HUES64 (cell line): ENCODE measurements around the gene SV2B.

ENCODE experiments used
- H3K27ac ChIP-seq: 2 replicates; pipeline ENCODE4 v1.7.0; 2013; ENCODE audit warnings: low read depth, low read length, inconsistent platforms
- H3K27me3 ChIP-seq: 2 replicates; pipeline ENCODE4 v1.6.1; 2013; ENCODE audit warnings: mild to moderate bottlenecking, low read length; ENCODE audit not compliant: insufficient read depth
- H3K36me3 ChIP-seq: 2 replicates; pipeline ENCODE4 v1.6.1; 2013; ENCODE audit warnings: mild to moderate bottlenecking, low read length; ENCODE audit not compliant: insufficient read depth
- H3K4me1 ChIP-seq: 2 replicates; pipeline ENCODE4 v1.6.1; 2013; ENCODE audit warnings: mild to moderate bottlenecking, low read length, moderate library complexity; ENCODE audit not compliant: insufficient read depth
- H3K4me3 ChIP-seq: 2 replicates; pipeline ENCODE4 v1.5.1; 2013; ENCODE audit warnings: mild to moderate bottlenecking, low read length, moderate library complexity
- H3K9ac ChIP-seq: 2 replicates; pipeline ENCODE4 v1.6.1; 2013; ENCODE audit warnings: mild to moderate bottlenecking, low read depth, low read length
- H3K9me3 ChIP-seq: 2 replicates; pipeline ENCODE4 v1.6.1; 2013; ENCODE audit warnings: low read depth, low read length; ENCODE audit not compliant: insufficient read depth
- WGBS: fragments of 150-250, 120-280 bp; methylation state at CpG from one replicate; pipeline ENCODE4 v1.1.7; 2013; ENCODE audit warnings: missing lambda C conversion rate; 5-methylcytosine and 5-hydroxymethylcytosine counted together

The SV2B gene

DNA sequence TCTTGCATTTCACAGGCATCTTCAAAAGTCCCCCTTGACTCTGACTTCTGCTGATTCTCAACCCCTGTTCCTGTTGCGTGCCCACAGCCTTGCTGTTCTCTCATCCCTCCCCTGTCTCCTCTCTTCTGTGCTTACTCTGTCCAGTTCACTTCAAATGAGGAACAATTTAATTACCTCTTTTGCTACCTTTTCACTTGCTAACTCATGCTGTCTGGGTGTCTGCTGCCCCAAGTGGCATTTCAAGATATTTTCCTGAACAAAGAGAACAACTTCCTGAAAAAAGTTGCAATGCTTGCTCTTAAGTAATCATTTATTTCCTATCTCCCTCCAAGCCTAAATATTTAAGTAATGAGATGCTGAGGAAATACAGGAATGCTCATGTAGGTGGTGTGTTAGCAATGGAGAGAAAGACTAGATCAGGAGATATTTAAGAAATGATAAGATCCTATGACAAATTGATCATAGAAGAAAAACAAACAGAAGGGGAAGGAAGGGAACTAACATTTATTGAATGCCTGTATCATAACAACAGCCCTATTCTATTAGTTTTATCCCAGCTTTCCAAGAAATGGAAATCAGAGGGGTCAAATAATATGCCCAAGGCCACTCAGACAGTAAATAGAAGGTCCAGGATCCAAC is 42.2 kb downstream of the SV2B start:
- Histone ChIP-seq H3K36me3 (no peaks in the 10 kb centered on the region), H3K27ac (no peak overlapping the region), H3K4me3 (no peak overlapping the region), H3K9ac (no peak overlapping the region), H3K27me3 (no peaks in the 10 kb centered on the region), H3K9me3 (no peaks in the 10 kb centered on the region), H3K4me1 (no peaks in the 10 kb centered on the region)
- 79% methylated on average over 1 of the region's 1 CpG for WGBS

DNA sequence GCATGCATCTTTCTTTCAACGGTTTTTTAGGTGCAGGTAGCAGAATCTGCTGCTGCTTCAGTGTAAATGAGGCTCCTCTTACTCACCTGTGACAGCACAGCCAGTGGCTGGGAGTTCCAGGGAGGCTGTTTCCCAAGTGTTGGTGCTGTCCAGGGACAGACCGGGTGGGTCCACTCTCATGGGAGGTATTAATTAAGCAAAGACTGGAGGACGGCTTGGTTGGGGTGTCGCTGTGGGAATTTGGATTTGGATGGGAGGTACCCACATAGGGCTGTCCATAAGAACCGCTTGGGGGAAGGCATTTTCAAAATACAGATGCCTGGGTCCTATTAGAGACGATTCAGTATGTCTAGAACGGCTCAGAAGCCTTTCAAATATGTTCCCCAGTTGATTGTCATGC is 42.9 kb downstream of the SV2B start:
- H3K4me3 ChIP-seq: no peak overlapping the region
- no peaks in the 10 kb centered on the region for H3K9me3 ChIP-seq
- no peaks in the 10 kb centered on the region for H3K27me3 ChIP-seq
- H3K27ac ChIP-seq: no peak overlapping the region
- H3K4me1 ChIP-seq: no peaks in the 10 kb centered on the region
- no peak overlapping the region for H3K9ac ChIP-seq
- H3K36me3 ChIP-seq: no peaks in the 10 kb centered on the region
- 83% methylated on average over 7 of the region's 7 CpGs for WGBS

DNA sequence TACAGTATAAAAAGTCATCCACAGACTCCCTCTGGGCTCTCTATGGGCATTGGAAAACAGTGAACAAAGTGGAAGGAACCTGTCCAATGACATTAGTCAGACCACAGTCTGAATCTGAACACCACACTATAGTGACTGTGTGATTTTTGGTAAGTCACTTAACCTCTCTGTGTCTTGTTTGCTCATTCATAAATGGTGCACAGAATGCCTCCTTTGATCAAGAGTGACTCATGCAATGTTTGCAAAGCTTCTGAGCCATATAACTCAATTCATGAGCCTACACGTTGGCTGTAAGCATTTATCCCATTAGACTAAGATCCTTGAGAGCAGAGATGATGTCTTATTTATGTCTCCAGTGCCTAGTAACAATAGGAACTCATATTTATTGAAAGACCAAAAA is 46.7 kb downstream of the SV2B start:
- WGBS: 73% methylated on average over 1 of the region's 1 CpG
- no peaks in the 10 kb centered on the region for H3K36me3 ChIP-seq
- no peak overlapping the region for H3K4me3 ChIP-seq
- no peaks in the 10 kb centered on the region for H3K9me3 ChIP-seq
- no peak overlapping the region for H3K9ac ChIP-seq
- no peaks in the 10 kb centered on the region for H3K4me1 ChIP-seq
- H3K27ac ChIP-seq: no peak overlapping the region
- H3K27me3 ChIP-seq: no peaks in the 10 kb centered on the region

DNA sequence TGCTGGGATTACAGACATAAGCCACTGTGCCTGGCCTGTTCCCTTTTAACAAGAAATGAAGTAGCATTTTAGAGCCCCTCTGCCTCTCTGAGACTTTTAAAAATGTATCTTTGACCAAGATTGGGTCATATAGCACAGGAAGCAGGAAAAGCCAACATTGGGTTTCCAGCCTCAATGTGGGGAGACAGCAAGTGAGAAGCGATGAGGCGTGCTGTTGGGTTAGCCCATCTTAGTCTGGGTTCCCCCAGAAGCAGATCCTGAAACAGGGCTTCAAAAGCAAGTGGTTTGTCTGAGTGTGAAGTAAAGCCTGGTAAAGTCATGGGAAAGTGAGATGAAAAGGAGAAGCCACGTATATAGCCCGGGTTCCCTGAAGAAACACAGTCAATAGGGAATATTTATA is 48.2 kb downstream of the SV2B start:
- WGBS: 98% methylated on average over 2 of the region's 4 CpGs
- H3K27ac ChIP-seq: no peak overlapping the region

DNA sequence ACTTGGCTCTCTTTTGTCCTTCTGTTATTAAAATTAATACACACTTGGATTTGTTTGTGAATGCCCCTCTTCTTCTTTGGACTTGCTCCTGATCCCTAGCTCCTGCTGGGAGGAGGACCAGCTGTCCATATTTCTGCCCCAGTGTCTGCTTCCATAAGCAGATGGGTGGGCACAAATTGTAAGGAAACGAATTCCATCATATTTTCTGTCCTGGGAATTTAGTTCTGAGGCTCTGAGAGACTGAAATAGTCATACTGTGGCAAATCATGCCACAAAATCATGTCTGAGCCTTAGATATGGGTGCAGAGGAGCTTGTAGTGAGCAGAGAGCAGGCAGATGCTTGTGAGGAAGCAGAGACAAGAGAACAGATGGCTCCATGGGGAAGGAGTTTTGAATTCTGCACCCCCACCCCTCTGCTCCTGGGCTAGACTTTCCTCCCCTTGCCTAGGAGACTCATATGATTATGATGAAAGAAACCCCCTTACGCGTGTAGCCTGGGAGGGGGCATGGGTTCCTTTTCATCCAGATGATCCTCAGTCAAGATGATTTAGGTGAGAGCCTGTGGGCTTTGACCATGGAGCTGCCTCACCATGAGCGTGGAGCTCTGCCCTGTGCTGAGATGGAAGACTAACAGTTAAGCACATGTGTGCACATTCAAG is 50.6 kb downstream of the SV2B start:
- WGBS: 81% methylated on average over 4 of the region's 4 CpGs

More for the DNA sequence above, 48.2 kb downstream of the SV2B start:
- Histone ChIP-seq H3K9me3 (no peaks in the 10 kb centered on the region), H3K27me3 (no peaks in the 10 kb centered on the region), H3K4me1 (no peaks in the 10 kb centered on the region), H3K9ac (no peak overlapping the region), H3K4me3 (no peak overlapping the region), H3K36me3 (no peaks in the 10 kb centered on the region)

DNA sequence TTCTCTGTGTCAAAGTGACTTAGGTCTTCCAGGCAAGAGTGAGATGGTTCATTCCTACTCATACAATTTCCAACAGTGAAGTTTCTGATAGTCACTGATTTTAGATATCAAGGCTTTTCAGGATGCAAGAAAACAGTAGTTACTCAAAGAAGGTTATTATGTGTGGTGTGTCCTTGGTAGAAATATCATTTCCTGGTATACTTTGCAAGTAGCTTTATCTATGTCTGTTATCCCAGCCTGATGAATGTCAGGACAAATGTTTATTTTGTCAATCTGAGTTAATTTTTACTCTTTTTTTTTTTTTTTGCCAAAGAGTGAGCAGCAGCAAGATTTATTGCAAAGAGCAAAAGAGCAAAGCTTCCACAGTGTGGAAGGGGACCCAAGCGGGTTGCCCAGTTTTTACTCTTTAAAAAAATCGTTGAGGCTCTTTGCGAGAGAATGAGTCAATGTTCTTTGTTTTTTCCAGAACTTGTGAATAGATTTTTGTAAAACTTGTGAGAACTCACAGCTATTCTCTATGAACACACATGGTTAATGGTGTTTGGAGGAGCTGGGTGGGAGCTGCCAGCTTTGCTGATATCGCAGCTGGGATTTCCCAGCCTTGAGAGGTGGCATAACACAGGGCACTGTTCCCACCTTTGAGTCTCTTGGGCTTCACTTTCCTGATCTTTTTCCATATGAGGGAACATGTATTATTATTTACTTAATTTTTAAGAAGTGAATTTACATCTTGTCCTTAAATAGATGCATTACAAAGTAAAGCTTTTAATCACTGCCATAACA is 51.9 kb downstream of the SV2B start:
- Histone ChIP-seq H3K4me1 (no peaks in the 10 kb centered on the region), H3K9ac (no peak overlapping the region), H3K36me3 (no peaks in the 10 kb centered on the region), H3K9me3 (no peaks in the 10 kb centered on the region), H3K27ac (no peak overlapping the region), H3K27me3 (no peaks in the 10 kb centered on the region), H3K4me3 (no peak overlapping the region)
- WGBS: 89% methylated on average over 4 of the region's 4 CpGs

More for the DNA sequence above, 50.6 kb downstream of the SV2B start:
- Histone ChIP-seq H3K27ac (no peak overlapping the region), H3K27me3 (no peaks in the 10 kb centered on the region), H3K9ac (no peak overlapping the region), H3K9me3 (no peaks in the 10 kb centered on the region), H3K36me3 (no peaks in the 10 kb centered on the region), H3K4me1 (no peaks in the 10 kb centered on the region), H3K4me3 (no peak overlapping the region)

DNA sequence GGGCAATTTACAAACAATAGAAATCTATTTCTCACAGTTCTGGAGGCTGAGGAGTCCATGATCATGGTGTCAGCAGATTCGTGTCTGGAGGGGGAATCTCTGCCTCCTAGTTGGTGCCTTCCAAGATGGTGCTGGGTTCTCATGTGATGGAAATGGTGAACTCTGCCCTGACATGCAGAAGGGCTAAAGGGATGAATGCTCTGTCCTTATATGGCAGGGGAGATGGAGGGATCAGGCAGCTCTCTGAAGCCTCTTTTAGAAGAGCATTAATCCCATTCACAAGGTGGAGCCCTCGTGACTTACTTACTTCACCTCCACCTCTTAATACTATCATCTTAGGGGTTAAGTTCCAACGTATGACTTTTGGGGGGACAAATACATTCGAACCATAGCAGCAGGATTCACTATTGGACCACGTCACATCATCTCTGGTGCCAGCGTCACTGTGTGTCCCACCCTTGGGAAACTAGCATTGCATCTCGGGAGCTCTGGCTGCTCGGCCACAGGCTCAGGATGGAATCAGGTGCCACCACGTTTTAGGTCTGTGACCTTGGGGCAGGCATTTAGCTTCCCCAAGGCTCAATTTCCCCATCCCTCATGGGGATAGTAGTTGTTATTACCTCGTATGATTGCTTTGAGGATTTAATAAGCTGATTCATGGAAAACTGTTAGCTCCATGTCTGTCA is 53.0 kb downstream of the SV2B start:
- Histone ChIP-seq H3K9ac (no peak overlapping the region), H3K27ac (no peak overlapping the region), H3K4me3 (no peak overlapping the region), H3K9me3 (no peaks in the 10 kb centered on the region), H3K27me3 (no peaks in the 10 kb centered on the region), H3K4me1 (no peaks in the 10 kb centered on the region), H3K36me3 (no peaks in the 10 kb centered on the region)
- 89% methylated on average over 10 of the region's 10 CpGs for WGBS

DNA sequence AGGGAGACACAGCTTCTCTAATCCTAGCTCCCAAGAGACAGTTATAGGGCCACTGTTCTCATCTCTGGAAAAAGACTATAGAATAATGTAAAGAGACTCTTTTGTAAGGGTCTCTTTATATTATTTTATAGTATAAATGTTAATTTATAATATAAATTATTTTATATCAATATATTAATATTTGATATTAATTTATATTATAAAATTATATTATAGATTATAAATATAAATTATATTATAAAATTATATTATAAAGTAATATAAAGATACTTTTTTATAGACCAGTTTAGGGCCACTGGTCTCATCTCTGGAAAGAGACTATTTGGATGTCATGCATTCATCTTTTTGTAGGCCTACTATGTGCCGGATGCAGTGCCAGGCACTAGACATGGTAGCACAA is 53.9 kb downstream of the SV2B start:
- Histone ChIP-seq H3K27ac (no peak overlapping the region), H3K4me3 (no peak overlapping the region), H3K9me3 (no peaks in the 10 kb centered on the region), H3K9ac (no peak overlapping the region), H3K36me3 (no peaks in the 10 kb centered on the region), H3K27me3 (no peaks in the 10 kb centered on the region), H3K4me1 (no peaks in the 10 kb centered on the region)
- WGBS: 94% methylated on average over 1 of the region's 1 CpG

DNA sequence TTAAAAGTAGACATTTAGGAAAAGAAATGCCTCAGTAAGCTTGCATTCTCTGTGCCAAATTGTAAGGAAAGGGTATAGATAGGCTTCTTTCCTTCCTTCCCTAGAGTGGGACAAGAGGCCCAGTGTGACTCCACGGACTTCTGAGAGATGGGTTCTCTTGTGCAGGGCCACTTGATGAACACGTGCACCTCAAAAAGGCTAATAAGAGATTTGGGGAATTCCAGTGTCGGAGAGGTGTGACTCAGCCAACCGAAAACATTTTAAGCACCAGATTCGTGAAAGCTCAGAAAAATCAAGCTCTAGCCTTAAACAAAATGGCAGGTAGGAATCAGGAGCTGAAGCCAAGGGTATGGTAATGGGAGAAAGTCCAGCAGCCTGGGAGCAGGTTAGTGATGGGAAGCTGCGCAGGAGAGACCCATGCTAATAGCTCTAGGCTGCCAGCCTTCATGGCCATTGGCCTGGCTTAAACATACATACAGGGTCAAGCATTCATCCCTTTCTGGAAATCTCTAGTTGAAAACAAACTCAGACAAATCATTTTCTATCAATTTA is 56.2 kb downstream of the SV2B start:
- 96% methylated on average over 6 of the region's 6 CpGs for WGBS
- no peak overlapping the region for H3K27ac ChIP-seq

DNA sequence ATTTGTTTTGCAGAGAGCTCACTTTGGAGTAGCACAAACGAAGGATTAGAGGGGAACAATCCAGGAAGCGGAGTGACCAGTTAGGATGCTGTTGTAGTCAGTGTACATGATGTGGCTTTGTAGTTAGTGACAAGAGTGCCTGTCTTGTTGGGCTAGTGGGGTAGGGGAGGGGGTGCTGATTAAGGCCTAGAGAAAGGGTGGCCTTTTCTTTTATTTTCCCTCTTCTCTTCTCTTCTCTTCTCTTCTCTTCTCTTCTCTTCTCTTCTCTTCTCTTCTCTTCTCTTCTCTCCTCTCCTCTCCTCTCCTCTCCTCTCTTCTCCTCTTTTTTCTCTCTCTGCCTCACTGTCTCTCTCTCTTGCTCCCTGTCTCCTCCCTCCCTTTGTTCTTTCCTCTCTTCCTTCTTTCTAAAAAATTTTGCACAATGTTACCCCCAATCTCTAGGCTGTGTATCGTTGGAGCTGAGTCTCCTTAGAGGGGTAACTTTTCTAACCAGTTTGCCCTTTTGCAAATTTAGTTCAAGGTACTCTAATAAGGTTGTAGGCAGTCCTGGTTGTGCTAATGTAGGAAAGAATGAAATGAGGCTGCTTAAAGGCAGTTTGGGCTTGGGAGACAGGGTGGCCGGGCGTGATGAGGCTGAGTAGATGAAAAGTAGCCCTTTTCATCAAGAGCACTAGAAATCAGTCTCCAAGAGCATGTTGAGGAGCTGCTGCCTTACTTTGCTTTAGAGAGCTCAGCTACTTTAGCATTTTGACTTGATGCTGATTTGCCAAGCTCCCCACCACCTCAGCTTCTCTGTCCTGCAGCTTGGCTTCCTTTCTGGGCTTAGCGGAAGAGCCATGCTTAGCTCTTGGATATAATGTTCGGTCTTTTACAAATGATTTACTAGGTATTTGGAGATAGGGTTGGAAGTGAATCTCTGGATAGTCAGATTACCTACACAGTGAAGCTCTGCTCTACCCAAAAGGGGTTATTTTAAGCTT is 58.6 kb downstream of the SV2B start:
- Histone ChIP-seq H3K4me3 (no peak overlapping the region), H3K9me3 (no peaks in the 10 kb centered on the region), H3K27me3 (no peaks in the 10 kb centered on the region), H3K4me1 (no peaks in the 10 kb centered on the region), H3K9ac (no peak overlapping the region), H3K27ac (no peak overlapping the region), H3K36me3 (no peaks in the 10 kb centered on the region)
- WGBS: 84% methylated on average over 7 of the region's 7 CpGs

More for the DNA sequence above, 56.2 kb downstream of the SV2B start:
- Histone ChIP-seq H3K27me3 (no peaks in the 10 kb centered on the region), H3K36me3 (no peaks in the 10 kb centered on the region), H3K9ac (no peak overlapping the region), H3K4me1 (no peaks in the 10 kb centered on the region), H3K9me3 (no peaks in the 10 kb centered on the region), H3K4me3 (no peak overlapping the region)
